H1 (cell line): ENCODE data around the gene ENOSF1. TPM values are rescaled to one million over a fixed set of nuclear protein-coding genes. Genes with fewer than 3 reads are reported as not detected.

Experiments
- HDAC2 ChIP-seq, 2 experiments: fragments of 300-600 bp in 1 of 2; sonication (generic) in 1 of 2; IDR thresholded peaks; 2 replicates each; pipeline ENCODE4 v1.6.1; 2011 to 2012; ENCODE audit warnings: low read depth in 2 of 2, low read length in 2 of 2, mild to moderate bottlenecking in 2 of 2, moderate library complexity in 2 of 2, borderline replicate concordance in 1 of 2, inconsistent platforms in 1 of 2
- polyA plus RNA-seq, 7 experiments: library from polyadenylated mRNA; depleted of rRNA in 3 of 7; stranded (reverse) in 5 of 7; unstranded in 2 of 7; fragments of >200 nt in 5 of 7; fragments of 200-250 nt in 2 of 7; gene quantifications; 1 replicate in 5 of 7; 2 replicates in 1 of 7; 4 replicates in 1 of 7; pipeline versions ENCODE4 v1.2.1 to v1.2.3, GENCODE V29; 2011 to 2013; ENCODE audit warnings: missing spikeins in 2 of 7, mixed read lengths in 2 of 7
- total RNA-seq: library from RNA; stranded (reverse); fragmentation: NEBNext Ultra II Directional; extraction: Animal tissue kit (Norgen Biotek cat#: 25700); gene quantifications from 2 replicates; pipeline ENCODE4 v1.2.1, GENCODE V29; 2021

Gene ENOSF1
- total and polyA plus RNA-seq, 2 of the 8 experiments (the other 6 are each of a cell fraction or from before 2014, with no cell fraction given): 15.4 to 26.4 TPM

GRCh38 chr18:627231-627630, 85.2 kb downstream of the ENOSF1 start (continued):
- TF ChIP-seq HDAC2 (IDR thresholded peaks at IDR 0.05; ENCODE audit: borderline replicate concordance in 1 of 2, low read depth in 2 of 2, low read length in 2 of 2): no peak
